HG03025 (cell line): Measurements from ENCODE around the gene IL15RA.

Experiments used
- ATAC-seq: cut with Tn5 transposase; IDR thresholded peaks from one replicate; pipeline ENCODE4 v1.9.1; 2021; ENCODE audit warnings: mild to moderate bottlenecking, moderate library complexity; ENCODE audit not compliant: unreplicated experiment, low FRiP score

The IL15RA gene

GRCh38 chr10:5977471-5978229, at the start of gene IL15RA:
IL15RA (minus strand) TSS chr10:5977543; CDS start chr10:5977492, 51 bp downstream.
- ATAC-seq, result peak; percentile 62

DNA sequence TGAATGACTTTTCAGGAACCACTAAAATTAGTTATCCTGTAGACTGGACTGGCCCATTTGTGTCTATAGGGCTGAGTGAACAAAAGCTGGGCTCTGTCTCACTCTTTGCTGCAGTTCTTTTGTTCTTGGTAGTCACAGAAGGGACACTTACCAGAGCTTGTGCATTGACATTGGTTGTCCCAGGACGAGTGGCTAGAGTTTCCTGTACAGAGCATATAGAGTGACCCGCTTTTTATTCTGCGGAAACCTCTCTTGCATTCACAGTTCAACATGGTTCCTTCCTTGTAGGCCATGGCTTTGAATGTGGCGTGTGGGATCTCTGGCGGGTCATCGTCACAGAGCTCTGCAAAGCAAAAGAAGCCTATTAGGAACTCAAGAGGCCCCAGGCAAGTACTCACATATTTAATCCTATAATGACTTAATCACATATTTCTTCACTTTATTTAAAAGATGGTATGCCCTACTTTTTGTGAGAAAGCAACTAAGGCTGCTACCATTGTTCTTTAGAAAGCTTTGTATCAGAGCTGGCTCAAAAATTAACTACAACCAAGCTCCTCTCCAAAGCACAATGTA, 48.4 kb upstream of the IL15RA start:
- ATAC-seq, result no peak

GRCh38 chr10:6024334-6024682, 47.0 kb upstream of the IL15RA start:
- no peak for ATAC-seq

DNA sequence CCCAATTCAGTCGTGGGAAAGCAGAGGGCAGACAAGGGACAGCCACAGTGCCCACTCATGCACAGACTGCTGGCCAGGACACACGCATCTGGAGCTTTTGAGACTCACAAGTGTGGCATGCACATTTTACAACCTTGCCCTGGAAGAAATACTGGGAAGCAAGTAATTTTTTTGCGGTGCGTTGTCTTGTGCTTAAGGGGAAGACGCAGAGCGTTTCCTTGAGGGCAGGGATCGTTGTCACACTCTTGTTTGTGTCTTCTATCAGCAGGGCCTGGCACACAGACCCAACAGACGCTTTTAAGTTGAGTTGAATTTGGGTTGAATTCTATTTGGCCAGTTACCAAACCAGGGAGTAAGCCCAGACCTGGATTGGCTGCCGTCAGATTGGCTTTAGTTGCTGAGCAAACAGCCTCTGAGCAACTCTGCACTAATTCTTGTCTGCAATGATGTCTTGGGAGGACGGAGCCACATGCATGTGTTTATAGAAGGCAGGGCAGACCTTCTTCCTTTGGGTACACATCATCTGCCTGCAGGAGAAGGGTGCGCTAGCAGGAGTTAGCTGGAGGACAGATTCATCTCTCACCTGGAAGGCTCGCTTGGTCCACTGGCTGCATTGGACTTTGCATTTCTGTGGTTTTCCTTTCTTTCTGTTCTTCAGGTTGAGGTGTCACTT, 46.5 kb upstream of the IL15RA start:
- ATAC-seq, result no peak

GRCh38 chr10:6022660-6023059, 45.3 kb upstream of the IL15RA start:
- ATAC-seq, result no peak

DNA sequence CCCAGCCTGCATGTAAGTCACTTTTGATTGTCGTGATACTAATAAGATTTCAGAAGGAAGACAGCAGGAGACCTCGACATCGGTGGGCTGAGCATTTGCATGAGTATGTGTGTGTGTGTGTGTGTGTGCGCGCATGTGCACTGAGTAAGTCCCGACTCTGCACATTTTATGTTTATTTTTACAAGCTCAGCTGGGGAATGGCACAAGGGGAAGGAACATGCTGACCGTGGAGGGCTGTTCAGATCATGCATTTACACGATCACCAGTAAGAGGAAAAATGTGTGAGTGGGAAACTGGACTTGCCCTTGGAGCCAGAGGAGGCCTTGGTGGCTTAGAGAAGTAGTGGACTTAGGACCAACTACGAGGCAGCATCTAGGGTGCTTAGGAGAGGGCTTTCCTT, 43.5 kb upstream of the IL15RA start:
- no peak for ATAC-seq

- ATAC-seq, result no peak
Observed at GRCh38 chr10:6019796-6020195, 42.5 kb upstream of the IL15RA start.

DNA sequence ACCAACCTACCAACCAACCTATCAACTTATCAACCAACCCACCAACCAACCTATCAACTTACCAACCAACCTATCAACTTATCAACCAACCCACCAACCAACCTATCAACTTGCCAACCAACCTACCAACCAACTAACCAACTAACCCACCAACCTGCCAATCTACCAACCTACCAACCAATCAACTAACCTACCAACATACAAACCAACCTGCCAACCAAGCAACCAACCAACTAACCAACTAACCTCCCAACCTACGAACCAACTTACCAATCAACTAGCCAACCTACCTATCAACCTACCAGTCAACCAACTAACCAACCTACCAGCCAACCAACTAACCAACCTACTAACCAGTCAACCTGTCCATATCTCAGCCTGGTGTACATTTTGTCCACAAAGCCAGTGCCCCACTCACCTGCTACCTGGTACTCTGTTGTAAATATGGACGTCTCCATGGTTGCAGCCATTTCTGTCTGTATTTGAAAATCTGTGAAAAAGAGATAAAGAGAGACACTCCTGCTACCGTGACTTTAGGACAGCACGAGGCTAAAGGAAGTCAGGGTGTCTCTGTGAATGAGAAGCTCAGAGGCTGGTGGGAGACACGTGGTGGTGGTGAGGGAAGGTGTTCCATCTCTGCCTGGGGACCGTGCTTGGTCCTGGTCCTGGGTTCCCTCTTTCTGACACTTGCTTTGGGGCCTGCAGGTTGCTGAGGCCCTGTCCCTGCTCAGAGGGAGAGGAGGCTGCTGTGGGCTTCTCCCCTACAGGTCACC, 41.9 kb upstream of the IL15RA start:
- no peak for ATAC-seq

DNA sequence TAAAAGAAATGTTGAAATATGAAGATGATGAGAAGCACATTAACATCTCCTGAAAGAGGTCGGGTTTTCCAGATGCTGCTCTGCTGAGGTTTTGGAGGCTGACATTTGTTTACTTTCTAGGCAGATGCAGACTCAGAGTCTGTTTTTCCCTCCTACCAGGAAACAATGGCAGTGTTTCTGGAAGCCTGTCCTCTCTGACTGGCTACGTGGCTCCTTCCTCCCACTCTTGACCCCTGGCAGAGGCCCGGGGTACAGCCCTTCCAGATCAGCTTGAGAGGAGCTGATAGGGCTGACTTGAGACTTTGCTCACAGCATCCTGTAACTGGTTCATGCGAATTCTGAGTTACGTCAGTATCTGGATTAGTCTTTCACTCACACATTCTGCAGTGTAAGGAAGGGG, 41.1 kb upstream of the IL15RA start:
- ATAC-seq, result no peak

DNA sequence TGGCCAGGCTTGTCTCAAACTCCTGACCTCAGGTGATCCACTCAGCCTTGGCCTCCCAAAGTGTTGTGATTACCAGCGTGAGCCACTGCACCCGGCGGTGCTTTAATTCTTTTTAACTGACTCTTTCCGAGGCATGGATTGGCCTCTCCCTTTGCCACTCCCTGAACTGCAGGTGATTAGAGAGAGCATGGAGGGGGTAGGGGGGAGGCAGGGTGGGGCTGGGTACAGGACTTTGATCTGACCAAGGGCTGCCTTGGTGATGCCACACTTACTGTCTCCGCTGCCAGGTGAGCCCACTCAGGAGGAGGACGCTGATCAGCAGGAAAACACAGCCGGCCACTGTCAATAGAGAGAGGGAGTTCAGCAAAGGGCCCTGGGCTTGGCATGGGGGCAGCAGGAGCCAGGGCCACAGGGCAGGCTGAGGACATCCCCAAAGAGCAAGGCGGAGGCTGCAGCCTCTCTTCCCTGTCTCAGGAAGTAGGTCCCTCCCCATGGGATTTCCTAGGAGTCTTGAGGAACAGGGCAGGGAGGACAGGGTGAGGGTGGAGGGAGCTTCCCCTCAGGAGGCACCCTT, 40.5 kb upstream of the IL15RA start:
- no peak for ATAC-seq

DNA sequence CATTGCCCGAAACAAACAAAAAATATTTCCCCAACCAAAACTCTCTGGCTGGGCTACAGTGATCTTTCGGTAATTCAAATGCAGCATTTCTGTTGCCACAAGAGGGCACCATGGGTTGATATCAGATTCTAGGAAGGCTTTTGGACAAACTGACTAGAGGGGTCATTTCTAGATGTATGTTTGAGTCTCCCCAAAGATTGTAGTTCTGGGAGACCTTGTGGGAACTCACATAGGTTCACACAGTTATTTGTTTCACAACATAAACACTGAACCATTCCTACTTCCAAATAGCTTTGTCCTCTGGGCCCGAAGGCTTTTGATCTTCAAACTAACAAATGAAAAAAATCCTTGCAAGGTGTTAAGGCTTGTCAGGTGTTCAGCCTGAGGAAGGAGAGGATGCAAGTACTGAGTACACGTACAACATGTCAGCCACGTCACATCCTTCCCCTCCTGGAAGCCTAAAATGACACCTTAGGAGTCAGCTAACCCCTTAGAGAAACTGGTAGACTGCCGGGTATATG, 37.0 kb upstream of the IL15RA start:
- no peak for ATAC-seq

DNA sequence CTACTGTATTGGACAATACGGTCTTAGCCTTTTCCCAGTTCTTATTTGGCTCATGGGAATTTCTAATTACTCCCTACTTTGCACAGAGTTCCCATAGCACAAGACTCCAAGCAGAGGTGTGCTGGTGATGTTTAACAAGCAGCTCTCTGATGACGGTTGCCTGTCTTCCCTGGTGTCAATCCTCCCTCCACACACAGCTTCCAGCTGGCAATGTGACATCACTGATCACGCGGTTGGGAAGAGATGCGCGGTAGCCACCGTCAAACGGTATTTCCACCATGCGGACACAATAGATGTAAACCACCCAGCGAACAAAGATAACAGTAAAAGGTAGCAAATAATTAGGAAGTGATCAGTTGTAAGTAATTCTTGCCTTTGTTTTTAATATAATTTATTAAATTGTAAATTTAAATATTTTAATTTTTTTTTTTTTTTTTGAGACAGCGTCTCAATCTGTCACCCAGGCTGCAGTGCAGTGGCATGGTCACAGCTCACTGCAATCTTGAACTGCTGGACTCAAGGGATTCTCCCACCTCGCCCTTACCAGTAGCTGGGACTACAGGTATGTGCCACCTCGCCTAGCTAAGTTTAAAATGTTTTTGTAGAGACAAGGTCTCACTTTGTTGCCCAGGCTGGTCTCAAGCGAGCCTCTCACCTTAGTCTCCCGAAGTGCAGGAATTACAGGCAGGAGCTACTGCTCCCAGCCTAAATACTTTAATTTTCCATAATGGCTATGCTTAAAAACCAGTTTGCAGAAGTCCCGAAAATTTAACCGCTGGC, 36.3 kb upstream of the IL15RA start:
- ATAC-seq, result no peak

DNA sequence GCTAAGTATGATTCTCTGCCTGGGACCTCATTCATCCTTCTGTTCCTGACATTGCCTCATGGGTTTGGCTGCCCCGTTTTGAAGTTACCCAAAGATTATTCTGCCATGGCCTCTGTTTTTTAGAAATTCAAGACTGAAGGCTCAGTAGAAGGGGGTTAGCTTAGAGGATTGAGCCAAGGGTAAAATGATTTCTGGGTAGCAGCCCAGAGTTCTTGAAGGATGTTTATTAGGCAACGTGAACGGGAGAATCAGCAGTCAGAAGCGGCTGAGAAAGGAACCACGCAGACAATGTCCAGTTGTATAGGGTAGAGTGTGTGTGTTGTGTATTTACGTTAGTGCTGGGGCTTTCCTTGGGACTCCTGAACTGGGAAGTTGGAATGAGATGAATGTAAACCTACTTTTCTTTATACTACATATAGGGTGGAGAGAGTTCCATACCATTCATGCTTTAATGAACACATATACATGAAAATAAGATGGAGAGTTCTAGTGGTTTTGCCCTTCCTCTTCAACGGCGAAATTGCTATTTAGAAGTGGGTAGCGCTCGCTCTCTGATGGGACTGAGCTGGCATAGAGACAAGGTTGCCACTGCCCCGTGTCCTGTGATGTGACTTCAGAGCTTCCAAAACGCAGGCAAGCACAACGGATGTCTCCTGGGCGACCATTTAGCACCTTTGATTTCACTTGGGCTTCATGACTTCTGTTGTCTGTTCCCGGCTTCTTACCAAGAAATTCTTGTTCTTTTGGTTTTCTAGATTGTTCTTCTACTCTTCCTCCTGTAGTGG, 35.0 kb upstream of the IL15RA start:
- ATAC-seq, result no peak

GRCh38 chr10:6011558-6011957, 34.2 kb upstream of the IL15RA start:
- ATAC-seq, result no peak

DNA sequence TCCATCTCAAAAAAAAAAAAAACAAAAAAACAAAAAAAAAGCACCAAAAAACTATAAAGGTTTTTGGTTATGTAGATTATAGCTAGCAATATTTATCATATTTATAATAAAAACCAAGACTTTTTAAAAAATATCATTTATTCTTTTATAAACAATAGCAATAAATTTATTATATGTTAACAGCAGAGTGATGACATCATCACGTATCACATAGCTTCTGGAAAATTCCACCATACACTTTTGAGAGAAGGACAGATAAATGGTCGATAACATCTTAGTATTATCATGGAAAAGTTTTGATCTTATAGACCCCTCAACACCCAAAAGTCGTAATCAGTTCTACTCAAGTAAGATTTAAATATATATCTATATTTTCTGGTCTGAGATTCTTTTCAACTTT, 33.2 kb upstream of the IL15RA start:
- ATAC-seq, result no peak

- ATAC-seq, result no peak
Observed at GRCh38 chr10:6009961-6010360, 32.6 kb upstream of the IL15RA start.

DNA sequence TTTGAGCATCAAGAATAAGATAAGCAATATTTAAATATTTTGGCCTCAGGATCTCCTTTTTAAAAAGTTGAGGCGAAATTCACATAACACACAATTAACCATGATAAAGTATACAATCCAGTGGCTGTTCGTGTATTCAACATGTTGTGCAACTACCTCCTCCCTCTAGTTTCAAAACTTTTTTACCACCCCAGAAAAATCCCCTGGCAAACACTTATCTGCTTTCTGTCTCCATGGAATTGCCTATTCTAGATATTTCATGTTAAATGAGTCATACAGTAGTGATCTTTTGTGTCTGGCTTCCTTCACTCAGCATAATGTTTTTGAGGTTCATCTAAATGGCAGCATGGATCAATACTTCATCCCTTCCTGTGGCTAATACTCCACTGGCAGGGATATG, 31.8 kb upstream of the IL15RA start:
- ATAC-seq, result no peak

GRCh38 chr10:6008497-6009142, 31.3 kb upstream of the IL15RA start:
- no peak for ATAC-seq

GRCh38 chr10:6006991-6007390, 29.6 kb upstream of the IL15RA start:
- no peak for ATAC-seq
